GM12892 (cell line): ENCODE results near the gene ZDHHC23.

Experiments
- POLR2A ChIP-seq: IDR thresholded peaks from 2 replicates; pipeline ENCODE4 v1.6.1; 2011; ENCODE audit warnings: low read depth, low read length, control low read depth
- POLR2AphosphoS5 ChIP-seq: IDR thresholded peaks from 2 replicates; pipeline ENCODE4 v1.6.1; 2011; ENCODE audit warnings: low read depth, low read length, control low read depth

GRCh38 chr3:113948015-113948917, 453 bp downstream of the ZDHHC23 start:
- TF ChIP-seq POLR2A: no peak
- TF ChIP-seq POLR2AphosphoS5: no peak
